Ectodermal cell (in vitro differentiated cells): ENCODE results near the gene PERP.

Experiments
- H3K27ac ChIP-seq: 2 replicates; pipeline ENCODE4 v1.7.0; 2013; ENCODE audit warnings: mild to moderate bottlenecking, low read depth, low read length; ENCODE audit not compliant: insufficient read depth, poor library complexity, severe bottlenecking
- H3K27me3 ChIP-seq: 2 replicates; pipeline ENCODE4 v1.7.0; 2013; ENCODE audit warnings: mild to moderate bottlenecking, low read length; ENCODE audit not compliant: insufficient read depth, control insufficient read depth, poor library complexity, severe bottlenecking
- H3K36me3 ChIP-seq: one replicate; pipeline ENCODE4 v1.7.0; 2013; ENCODE audit warnings: low read length; ENCODE audit not compliant: control insufficient read depth, insufficient read depth
- H3K4me1 ChIP-seq: one replicate; pipeline ENCODE4 v1.7.0; 2013; ENCODE audit warnings: low read length; ENCODE audit not compliant: control insufficient read depth, insufficient read depth
- H3K4me3 ChIP-seq: 2 replicates; pipeline ENCODE4 v1.7.0; 2013; ENCODE audit warnings: low read depth, low read length, control low read depth; ENCODE audit not compliant: insufficient read depth
- H3K9me3 ChIP-seq: 2 replicates; pipeline ENCODE4 v1.7.0; 2013; ENCODE audit warnings: mild to moderate bottlenecking, low read length, moderate library complexity; ENCODE audit not compliant: control insufficient read depth
- WGBS, 2 experiments: methylation state at CpG; one replicate each; pipeline ENCODE4 v1.1.7; 2013; ENCODE audit warnings: missing lambda C conversion rate in 2 of 2; 5-methylcytosine and 5-hydroxymethylcytosine counted together

The PERP gene

DNA sequence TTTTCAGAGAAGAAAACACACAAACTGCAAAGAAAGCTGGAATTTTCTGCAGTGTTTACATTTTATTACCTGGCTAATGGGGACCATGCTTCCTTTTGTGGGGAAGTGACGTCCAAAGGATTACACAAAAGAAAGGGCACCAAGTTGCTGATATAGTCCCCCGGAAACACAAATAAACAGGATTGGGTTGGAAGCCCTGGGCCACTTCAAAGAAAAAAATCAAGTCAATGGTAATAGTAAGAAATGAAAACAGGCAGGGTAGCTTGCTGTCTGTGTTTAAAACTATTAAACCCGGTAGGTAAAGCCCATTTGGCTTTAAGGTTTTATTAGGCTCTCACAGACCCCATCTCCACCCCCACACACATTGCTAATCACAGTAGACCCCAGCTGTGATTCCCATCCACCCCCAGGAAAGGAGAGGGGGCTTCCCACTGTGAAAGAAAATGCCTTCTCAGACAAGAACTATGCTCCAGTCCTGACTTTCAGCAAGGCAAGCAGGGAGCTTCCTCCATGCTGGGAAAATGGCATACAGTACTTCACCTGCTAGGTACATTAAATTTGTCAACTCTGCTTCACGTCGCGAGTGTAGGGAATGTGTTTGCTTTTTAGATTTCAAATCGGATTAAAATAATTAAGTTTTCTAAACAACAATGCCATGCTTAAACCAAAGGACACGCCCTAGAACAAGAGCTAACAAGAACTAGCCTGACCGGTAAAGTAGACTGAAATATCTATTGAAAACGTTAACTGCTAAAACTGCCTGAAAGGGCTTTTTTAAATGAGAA lies 1.1 kb downstream of the PERP start:
- Histone ChIP-seq H3K9me3 (no peaks in the 10 kb centered on the region), H3K27ac (peak overlapping the region; percentile 45), H3K27me3 (peaks cover 26% of the 10 kb centered on the region), H3K36me3 (no peaks in the 10 kb centered on the region), H3K4me3 (peak overlapping the region; percentile 70), H3K4me1 (peaks cover 7% of the 10 kb centered on the region)
- WGBS, 2 experiments = 0 to 2% methylated on average over 9 to 10 of the region's 10 CpGs

DNA sequence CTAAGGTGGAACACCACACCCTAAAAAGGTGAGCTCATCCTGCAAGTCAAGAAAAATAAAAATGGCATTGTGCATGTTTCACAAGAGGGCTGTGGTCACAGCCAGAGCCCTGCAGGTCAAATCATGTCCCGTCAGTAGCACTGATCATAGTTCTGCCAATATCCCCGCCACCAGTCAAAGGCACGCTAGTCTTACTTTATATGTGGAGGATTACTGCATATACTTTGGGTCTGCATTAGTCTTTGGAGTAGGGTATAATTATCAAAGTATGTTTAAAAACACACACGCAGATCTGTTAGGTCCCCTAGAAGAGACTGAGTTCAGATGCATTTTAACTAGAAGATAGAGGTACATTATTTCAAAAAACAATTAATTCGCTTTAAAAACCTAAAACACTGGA lies 1.8 kb downstream of the PERP start:
- Histone ChIP-seq H3K9me3 (no peaks in the 10 kb centered on the region), H3K4me1 (peaks cover 7% of the 10 kb centered on the region), H3K36me3 (no peaks in the 10 kb centered on the region), H3K4me3 (peak overlapping the region; percentile 70), H3K27me3 (peaks cover 26% of the 10 kb centered on the region), H3K27ac (peak overlapping the region; percentile 45)
- WGBS, 2 experiments = 35 to 62% methylated on average over 2 to 5 of the region's 5 CpGs

DNA sequence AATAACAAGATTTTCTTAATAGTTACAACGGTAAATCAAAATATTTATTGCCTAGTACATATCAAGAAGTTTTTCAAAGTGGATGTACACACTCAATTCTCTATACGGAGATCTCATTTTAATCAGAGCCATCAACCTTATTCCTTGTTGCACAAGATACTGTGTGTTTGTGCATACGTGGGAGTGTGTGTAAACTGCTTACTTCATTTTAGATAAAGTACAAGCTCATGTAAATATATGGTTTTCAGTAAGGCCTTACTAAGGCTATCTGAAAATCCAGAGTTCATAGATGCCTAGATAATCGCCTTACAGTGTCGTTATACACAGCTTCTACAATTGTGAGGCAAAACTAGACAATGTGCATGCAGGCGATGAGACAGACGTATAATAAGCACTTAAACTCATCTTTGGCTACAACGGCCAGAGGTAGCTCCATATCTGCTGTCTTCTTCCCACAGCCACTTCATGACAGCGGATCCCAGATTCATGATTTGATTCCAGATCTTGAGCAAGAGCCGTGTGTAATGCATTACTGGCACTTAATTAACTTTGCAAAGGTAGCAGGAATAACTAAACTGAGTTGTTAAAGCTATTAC lies 2.5 kb downstream of the PERP start:
- Histone ChIP-seq H3K4me3 (no peak overlapping the region), H3K4me1 (peaks cover 7% of the 10 kb centered on the region), H3K9me3 (no peaks in the 10 kb centered on the region), H3K27me3 (peaks cover 26% of the 10 kb centered on the region), H3K27ac (no peak overlapping the region), H3K36me3 (no peaks in the 10 kb centered on the region)
- 85 to 86% methylated on average over 8 to 9 of the region's 10 CpGs for WGBS, 2 experiments

DNA sequence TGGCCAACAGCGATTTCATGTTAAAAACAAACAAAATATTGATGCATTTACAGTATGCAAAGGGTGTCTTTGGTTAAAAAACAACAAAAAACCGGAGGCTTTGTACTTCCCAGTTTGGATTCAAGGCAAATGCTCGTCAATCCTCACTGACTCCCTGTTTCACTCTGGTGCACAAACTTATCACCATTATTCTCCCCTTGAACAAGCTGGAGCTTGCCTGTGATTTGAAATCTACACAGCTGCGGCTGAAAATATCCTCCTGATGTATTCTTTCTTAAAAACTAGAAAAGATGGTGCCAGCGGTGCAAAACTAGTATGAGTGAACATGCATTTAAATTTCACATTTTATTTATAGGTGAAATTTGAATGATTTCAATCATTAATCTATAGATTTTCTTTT lies 3.3 kb downstream of the PERP start:
- Histone ChIP-seq H3K36me3 (no peaks in the 10 kb centered on the region), H3K9me3 (no peaks in the 10 kb centered on the region), H3K27ac (no peak overlapping the region), H3K4me3 (no peak overlapping the region), H3K27me3 (peaks cover 22% of the 10 kb centered on the region), H3K4me1 (peaks cover 7% of the 10 kb centered on the region)
- WGBS, 2 experiments = 77 to 78% methylated on average over 4 to 5 of the region's 5 CpGs

DNA sequence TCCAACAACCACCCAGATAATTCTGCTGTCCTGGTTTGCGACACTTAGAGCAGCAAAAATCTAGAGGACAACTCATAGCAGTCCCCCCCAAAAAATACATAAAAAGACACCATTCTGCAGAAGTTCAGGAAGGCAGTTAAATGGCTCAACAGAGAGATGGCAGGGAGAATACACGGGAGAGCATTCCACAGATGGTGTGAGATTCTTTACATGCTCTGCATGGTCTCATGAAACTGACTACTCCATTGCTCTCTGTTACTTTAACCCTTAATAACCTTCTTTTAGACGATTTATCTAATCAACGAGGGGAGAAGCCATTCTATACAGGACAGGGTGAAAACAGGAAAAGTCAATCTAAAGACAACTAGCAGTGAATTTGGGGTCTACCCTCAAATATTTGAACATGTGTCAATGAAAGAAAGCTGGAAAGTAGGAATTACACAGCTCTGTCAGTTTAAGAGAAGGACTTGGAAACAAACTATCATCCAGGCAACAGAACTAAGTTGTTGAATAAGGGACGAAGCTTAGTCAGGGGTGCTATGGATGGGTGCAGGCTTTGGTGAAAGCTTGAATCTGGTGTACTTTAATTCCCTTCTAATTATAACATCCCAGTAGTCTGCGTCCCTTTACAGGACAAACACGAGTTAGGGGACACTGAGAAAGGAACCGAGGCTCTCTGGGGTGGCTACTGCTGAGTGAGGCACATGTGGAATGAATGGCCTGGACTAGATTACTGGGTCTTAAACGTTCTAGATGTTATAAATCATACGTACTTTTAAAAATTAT lies 5.1 kb downstream of the PERP start:
- no peaks in the 10 kb centered on the region for H3K36me3 ChIP-seq
- no peak overlapping the region for H3K4me3 ChIP-seq
- 87 to 93% methylated on average over 8 to 10 of the region's 10 CpGs for WGBS, 2 experiments
- no peak overlapping the region for H3K27ac ChIP-seq
- peaks cover 5% of the 10 kb centered on the region for H3K27me3 ChIP-seq
- H3K9me3 ChIP-seq = no peaks in the 10 kb centered on the region
- H3K4me1 ChIP-seq = peaks cover 7% of the 10 kb centered on the region

DNA sequence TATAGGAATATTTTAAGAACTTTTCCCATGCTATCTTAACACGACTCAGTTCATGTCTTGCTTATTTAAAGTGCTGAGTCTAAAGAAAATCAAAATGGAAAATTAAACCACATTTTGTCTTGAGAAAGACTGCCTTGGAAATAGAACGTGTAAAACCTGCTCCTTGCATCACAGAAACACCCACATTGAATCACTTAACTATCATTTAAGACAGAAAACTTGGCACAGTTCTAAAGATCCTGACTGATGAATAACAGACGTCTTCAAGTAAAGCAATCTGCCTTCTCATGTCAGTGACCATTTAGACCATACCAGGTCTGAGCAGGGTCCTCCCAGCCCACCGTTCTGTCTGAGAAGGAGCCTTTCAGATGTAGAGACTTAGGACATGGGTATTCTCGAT lies 7.4 kb downstream of the PERP start:
- Histone ChIP-seq H3K4me1 (peaks cover 7% of the 10 kb centered on the region), H3K27ac (no peak overlapping the region), H3K27me3 (no peaks in the 10 kb centered on the region), H3K9me3 (no peaks in the 10 kb centered on the region), H3K4me3 (no peak overlapping the region), H3K36me3 (no peaks in the 10 kb centered on the region)
- 91 to 93% methylated on average over 5 of the region's 5 CpGs for WGBS, 2 experiments

DNA sequence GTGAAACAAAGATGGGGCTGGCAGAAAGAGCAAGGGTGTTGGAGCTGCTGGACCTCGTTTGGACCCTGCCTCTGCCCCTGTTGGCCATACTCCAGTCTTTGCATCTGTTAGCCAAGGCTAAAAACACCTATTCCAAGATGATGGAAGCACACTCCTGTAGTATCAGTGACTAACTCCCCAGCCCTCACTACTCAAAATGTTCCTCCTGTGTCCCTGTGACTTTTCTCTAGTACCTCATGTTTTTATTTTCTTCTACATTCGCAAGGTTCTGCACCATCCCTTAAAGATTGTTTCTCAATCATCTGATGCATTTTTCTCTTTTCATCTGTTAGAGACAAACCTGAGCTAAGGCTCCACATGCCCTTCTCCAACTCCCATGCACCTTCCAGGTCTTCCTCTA lies 8.9 kb downstream of the PERP start:
- Histone ChIP-seq H3K9me3 (no peaks in the 10 kb centered on the region), H3K4me3 (no peak overlapping the region), H3K4me1 (peaks cover 4% of the 10 kb centered on the region), H3K36me3 (no peaks in the 10 kb centered on the region), H3K27ac (no peak overlapping the region), H3K27me3 (no peaks in the 10 kb centered on the region)
- 85 to 86% methylated on average over 2 of the region's 2 CpGs for WGBS, 2 experiments

DNA sequence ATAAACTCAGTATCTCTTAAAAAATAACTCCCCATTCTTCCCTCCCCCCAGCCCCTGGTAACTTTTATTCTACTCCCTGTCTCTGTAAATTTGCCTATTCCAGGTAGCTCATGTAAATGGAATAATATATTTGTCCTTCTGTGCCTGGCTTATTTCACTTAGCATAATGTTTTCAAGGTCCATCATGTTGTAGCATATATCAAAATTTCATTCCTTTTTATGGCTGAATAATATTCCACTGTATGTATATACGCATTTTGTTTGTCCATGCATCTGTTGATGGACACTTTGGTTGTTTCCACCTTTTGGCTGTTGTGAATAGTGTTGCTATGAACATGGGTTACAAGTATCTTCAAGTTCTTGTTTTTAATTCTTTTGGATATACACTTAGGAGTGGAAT lies 13.0 kb downstream of the PERP start:
- H3K27ac ChIP-seq = no peak overlapping the region
- 91 to 100% methylated on average over 1 of the region's 1 CpG for WGBS, 2 experiments
- H3K27me3 ChIP-seq = no peaks in the 10 kb centered on the region
- H3K4me3 ChIP-seq = no peak overlapping the region
- no peaks in the 10 kb centered on the region for H3K9me3 ChIP-seq
- no peaks in the 10 kb centered on the region for H3K4me1 ChIP-seq
- H3K36me3 ChIP-seq = no peaks in the 10 kb centered on the region

DNA sequence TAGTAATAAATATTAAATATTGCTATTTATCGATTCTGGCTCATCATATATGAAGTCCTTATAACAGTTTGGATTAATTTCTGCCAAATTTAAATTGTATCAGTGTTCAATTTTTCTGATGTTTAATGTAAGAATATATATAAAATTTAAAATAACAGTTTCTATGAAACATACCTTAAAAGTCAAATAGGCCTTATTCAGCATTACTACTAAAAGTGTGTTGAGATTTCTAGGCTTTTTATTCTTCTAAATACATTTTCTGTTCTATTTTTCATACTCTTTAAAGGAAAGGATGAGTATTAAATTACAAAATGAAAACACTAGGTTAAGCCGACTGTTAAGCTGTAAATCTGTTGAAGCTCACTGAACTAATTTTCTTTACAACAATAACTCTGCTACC lies 13.6 kb downstream of the PERP start:
- WGBS, 2 experiments = 80 to 88% methylated on average over 1 of the region's 2 CpGs
- no peak overlapping the region for H3K27ac ChIP-seq
- no peaks in the 10 kb centered on the region for H3K4me1 ChIP-seq

DNA sequence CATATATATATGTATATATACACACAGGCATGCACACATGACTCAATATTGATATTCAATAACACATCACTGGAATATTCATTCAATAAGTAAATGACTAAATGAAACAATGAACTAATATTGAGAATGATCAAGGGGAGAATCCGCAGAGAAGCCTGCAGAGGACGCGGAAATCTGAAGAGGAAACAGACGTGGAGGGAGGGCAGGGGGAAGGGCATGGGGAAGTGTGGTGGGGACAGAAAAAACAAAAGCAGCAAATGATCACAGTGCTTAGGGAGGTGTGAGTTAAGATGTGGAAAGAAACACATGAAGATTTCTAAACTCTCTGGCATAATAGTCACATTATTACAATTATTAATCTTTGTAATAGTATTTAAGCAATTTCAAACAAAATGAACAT lies 14.5 kb downstream of the PERP start:
- H3K36me3 ChIP-seq = no peaks in the 10 kb centered on the region
- WGBS, 2 experiments = 83 to 85% methylated on average over 4 of the region's 4 CpGs
- H3K27ac ChIP-seq = no peak overlapping the region
- H3K4me3 ChIP-seq = no peak overlapping the region
- no peaks in the 10 kb centered on the region for H3K27me3 ChIP-seq
- no peaks in the 10 kb centered on the region for H3K4me1 ChIP-seq
- H3K9me3 ChIP-seq = no peaks in the 10 kb centered on the region

More for the DNA sequence above, 13.6 kb downstream of the PERP start:
- Histone ChIP-seq H3K36me3 (no peaks in the 10 kb centered on the region), H3K27me3 (no peaks in the 10 kb centered on the region), H3K4me3 (no peak overlapping the region), H3K9me3 (no peaks in the 10 kb centered on the region)
